Stimulated activated CD8-positive, alpha-beta memory T cell treated with anti-CD3 and anti-CD28 coated beads, Interleukin-4, amount 100 ng/mL, for 48 hours (primary cell): ENCODE measurements around the gene NDUFS7.

Source experiments
- DNase-seq: peaks from one replicate; pipeline ENCODE4 v3.0.0-alpha.2; 2020

NDUFS7 gene

DNA sequence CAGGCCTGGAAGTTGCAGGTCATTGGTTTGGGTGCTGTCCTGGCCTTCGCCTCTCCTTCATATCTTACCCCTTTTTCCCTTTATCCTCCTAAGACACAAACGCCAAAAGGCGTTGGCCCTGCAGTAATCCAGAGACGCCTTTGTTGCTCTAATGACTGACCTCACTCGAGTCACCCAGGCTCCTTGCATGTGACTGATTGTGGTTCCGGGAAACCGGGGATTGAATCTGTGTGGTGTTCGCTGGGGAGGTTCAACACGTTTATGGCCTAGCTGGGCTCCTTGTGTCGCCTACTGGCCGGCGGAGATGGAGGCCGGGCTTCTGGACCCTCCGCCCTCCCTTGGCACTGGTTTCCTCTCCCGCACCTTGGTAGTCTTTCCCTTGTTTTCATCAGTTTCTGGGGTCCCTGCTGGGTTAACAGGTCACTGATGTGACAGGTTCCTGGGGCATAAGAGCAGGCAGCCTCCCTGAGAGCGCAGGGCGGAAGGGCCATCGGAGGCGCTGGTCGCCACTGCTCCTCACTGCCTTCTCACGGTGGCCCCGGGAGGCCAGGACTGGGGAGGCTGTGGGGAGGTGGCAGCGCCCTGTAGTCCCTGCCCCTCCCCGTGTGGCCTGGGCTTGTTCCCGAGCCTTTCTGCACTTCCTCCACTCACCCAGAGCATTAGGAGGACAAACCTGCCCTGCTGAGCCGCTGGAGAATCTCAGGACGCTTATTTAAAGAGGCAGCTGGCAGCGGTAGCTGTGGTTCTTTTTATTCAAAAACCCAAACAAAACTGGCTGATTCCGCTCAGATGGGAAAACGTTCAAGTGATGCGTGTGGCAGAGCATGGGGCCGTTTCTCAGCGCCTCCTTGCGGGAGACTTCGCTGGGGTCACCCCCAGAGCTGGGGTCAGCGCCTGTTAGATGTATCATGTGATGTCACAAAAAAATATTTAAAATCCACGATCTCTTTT, 18.1 kb upstream of the NDUFS7 start:
- DNase-seq: no peak

DNA sequence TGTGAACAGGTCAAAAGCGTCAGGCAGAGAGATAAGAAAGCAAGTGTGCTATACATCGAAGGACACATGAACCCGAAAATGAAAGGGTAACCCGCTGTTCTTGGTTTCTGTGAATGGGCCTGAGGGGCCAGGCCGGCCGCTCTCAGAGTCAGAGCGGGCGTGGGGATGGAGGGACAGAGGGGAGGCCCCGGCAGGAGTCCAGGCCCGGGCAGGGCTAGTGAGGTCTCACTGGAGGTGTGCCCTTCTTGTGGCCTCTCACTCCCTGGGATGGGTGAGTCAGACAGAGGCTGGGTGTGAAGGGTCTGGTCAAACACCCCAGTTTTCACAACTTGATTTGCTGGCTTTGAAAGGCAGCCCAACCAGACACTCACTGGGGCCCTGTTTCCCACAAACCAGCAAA, 17.4 kb upstream of the NDUFS7 start:
- no peak for DNase-seq

DNA sequence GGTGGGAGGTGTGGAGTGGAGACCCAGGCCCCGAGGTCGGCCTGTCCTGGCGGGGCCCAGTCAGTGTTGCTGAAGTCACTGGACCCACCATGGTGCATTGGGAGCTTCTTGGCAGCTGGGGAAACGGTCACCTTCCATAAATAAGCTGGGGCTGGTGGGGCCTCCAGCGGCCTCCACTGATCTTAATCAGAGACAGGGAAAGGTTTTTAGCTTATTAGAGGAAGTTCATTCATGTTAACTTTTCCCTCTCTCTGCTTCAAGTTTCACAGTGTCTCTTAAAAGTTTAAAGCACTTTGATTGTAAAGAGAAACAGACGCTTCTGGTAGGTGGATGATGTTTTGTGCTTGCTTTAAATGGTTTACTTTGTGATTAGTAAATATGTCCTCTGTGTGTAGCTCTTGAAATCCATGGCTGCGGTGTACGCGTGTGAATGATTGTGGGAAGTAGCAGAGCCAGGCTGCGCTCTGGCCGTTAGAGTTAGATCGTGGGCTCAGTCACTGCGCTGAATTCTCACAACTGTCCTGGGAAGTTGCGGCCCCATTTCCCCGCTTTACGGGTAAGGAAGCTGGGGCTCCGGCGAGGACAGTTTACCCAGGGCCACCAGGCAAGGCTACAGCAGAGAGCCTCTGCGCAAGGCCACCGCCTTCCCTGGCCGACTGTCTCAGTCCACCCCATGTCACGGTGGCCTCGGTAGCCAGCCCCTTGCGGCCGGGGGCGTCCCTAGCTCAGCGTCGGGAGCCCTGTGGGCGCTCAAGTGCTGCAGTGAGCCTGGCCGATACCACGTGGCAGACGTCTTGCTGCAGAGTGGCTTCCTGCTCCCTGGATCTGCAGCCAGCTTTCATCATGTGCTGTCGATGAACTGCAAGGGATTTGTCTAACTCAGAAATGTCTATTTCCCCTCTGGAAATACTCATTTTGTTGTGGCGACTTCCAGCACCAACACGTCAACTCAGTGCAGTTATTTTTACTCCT, 16.5 kb upstream of the NDUFS7 start:
- DNase-seq: no peak

DNA sequence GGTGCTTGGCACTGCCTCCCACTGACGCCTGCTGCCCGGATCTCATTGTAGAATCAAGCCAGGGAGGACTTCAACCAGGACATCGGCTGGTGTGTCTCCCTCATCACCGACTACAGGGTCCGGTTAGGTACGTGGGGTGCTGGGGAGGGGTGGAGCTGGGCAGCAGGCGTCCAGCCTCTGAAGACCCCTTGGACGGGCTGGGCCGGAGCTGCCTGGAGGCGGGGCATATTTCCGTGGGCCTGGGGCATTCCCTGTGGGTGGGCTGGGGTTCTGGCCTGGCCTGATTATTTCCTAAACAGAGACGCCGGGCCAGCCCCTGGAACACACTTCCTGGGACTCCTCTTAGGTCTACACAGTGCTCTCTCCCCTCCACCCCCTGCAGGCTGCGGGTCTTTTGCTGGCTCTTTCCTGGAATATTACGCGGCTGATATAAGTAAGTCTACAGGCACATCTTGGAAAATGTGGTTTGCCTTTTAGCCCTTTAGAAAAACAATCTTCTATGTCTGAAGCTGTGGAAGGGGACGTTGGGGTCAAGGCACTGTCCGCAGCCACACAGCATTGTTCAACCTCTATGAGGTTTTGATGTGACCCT, 14.4 kb upstream of the NDUFS7 start:
- no peak for DNase-seq

DNA sequence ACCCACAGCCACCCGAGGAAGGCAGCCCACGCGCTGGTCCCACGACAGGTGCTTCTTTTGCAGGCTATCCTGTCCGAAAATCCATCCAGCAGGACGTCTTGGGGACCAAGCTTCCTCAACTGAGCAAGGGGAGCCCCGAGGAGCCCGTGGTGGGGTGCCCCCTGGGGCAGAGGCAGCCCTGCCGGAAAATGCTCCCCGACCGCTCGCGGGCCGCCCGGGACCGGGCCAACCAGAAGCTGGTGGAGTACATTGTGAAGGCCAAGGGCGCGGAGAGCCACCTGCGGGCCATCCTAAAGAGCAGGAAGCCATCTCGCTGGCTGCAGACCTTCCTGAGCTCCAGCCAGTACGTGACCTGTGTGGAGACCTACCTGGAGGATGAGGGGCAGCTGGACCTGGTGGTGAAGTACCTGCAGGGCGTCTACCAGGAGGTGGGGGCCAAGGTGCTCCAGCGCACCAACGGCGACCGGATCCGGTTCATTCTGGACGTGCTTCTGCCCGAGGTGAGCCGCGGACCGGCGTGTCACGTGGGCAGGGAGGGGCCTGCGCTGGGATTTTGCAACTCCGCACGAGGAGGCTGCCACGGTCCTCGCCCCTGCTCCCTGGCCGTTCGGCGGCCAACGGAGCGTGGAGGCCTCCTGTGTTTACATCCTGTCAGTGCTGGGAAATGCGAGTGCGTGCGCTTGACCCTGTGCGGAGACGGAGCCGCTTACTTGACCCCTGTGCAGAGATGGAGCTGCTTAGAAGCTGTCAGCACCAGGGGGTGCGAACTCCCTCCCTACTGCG, 12.9 kb upstream of the NDUFS7 start:
- DNase-seq: no peak

DNA sequence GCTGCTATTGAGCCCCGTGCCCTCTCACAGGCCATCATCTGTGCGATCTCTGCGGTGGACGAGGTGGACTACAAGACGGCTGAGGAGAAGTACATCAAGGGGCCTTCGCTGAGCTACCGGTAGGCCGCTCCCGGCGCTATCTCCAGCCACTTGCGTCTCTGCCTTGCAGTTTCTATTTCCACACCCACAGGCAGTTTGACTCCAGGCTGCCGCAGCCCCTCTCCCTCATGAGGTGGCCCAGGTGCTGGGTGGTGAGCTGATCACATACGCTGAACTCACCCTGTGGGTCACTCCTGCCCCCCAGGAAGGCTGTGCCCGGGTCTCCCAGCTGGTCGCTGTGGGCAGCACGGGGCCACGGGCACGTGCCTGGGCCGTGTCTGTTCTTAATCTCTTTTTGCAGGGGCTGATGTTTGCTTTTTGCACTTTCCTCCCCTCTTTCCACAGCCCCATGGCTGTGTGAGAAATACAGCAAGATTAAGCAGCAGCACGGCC, 10.6 kb upstream of the NDUFS7 start:
- DNase-seq: no peak

DNA sequence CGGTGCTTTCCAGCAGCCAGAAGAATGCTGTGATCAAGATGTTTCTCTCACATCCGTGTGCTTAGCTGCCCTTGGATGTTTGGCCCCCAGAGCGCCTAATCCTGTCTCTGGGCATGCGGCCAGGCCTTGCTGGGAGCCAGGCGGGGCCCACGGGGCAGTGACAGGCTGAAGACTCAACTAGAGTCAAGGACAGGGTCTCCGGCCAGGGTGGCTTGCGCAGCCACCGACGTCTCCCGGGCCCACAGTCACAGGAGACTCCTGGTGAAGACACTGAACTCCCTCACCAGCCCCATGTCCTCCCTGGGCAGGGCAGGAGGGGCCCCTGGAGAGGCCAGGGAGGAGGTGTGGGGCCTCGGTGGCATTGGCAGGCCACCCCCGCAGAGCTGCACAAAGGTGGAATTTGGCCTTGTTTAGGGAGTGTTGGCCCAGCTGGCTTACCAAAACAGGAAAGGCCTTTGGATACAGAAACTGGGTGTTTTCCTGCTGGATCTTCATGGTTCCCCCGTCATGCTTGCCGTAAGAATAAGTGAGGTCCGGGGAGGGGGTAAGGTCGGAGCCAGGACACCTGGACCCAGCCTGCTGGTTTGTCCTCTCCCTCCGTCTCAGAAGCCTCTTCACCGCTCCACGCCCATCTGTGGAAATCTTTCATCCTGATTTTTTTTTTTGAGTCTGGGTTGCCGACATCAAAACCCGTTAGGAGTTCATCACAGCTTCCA, 10.0 kb upstream of the NDUFS7 start:
- no peak for DNase-seq

DNA sequence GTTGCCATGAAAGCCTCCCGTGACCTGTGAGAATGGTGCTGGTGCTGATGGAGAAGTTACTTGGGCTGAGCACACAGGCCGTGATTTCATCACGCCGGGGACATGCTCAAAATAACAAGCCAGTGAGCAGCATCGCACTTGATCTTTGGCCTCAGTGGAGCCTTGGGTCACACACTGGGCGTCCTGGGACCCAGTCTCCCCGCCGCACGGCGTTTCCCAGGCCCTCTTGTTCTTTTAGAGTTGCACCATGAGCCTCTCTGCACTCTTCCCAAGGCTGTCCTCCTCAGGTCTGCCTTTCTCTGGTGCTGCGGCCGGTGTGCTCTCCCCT, 9.5 kb upstream of the NDUFS7 start:
- no peak for DNase-seq

DNA sequence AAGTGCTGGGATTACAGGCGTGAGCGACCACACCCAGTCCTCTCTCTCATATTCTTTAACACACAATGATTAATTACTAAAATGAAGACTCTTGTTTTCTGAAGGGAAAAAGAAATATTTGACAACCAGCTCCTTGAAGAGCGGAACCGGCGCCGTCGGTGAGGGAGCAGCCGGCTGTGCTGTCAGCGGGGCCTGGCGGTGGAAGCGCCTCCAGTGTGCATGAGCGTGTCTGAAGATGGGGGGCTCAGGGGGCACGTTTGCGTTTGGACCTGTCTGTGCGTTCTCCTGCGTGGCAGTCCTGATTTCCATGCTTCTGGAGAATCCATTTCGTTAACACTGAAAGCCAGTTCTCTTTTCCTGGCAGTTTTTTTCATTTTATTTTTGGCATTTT, 7.3 kb upstream of the NDUFS7 start:
- no peak for DNase-seq

DNA sequence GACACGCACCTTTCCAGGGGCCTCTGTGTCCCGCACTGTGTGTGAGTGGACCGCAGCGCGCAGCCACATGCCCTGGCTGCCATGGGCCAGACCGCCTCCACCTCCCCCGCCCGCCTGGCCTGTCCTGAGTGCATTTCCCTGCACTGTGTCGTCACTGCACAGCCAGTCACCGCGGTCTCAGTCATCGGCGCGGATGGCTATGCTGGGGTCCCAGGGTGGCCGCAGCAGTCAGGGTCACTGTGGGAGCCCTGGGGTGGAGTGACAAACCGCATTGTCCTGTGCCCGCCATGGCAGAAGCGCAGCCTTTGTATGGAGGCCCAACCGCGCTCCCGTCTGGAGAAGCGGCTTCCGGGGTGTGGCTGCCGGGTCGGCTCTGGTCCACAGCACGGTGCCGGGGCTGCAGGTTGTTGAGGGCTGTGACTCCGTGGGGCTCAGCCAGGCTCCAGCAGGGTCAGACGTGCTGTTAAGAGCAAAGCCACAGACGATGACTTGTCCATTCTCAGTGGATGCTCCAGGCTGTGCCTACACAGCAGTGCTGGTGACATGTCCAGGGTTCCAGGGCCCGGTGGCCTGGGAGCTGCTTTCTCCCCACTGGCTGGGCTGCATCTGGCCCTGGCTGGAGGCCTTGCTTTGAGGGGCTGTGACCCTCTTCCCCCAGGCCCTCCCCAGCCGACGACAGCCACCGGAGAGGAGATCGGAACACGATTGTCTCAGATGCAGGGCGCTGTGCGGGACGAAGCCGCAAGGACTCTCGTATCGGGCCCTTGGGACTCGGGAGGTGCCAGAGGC, 6.3 kb upstream of the NDUFS7 start:
- no peak for DNase-seq

DNA sequence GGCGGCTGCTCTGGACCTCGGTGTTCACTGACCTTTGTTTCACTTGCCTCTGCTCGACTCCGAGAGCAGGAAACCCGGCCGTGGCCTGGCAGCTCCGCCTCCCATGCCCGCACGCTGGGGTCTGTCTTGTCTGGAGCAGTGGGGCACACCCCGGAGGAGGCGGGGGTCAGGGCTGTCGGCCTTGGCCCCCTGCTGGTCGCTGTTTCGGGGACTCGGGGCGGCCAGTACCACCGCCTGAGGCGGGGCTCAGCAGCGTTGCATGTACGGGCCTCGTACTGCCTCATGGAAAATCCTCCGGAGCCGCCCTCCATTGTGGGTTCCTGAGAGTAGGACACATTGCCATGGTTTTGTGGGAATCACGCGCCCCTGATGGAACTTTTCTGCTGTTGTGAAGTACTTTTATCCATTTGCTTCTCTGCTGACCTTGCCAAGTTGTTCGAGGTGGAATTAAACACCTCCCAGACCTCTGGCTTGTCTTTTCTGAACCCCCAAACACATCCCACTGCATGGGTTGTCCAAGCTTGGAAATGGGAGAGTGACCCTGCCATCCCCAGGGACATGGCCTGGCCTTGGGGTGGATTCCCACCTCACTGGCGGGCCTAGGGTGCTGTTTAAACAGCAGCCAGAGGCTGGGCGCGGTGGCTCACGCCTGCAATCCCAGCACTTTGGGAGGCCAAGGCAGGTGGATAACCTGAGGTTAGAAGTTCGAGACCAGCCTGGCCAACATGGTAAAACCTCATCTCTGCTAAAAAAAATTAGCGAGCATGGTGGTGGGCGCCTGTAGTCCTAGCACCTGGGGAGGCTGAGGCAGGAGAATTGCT, 5.5 kb upstream of the NDUFS7 start:
- no peak for DNase-seq

DNA sequence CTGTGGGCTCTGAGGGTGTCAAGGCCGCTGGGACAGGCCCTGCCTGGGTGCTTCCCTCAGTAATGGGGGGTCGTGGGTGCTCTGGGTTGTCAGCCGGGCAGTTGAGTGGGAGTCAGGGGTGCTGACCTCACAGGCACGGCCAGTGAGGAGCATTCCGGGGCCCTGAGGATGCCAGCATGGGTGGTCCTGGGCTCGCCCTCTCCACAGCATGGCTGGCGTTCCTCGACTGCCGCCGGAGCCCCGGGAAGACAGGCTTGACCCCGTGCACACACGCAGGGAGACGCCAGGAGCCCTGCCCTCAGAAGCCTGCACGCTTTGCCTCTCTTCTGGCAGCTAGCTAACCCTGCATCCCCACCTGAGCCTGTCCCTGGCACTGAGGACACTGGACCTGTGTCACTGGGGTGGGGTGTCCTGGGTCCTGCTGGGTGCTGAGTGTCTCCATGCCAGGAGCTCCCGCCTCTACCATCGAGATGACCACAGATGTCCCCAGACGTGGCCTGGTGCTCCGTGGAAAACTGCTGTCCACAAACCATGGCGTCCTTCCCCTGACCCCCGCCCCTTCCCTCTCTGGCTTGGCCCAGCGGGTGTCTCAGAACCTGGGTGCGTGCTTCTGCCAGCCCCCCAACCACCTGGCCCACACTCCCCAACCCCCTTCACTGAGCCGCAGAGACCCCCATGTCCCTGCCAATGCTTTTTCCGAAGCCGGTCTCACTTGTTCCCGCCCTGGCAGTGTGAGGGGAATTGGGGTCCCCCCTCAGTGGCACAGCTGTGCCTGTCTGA, 4.4 kb upstream of the NDUFS7 start:
- DNase-seq: no peak

DNA sequence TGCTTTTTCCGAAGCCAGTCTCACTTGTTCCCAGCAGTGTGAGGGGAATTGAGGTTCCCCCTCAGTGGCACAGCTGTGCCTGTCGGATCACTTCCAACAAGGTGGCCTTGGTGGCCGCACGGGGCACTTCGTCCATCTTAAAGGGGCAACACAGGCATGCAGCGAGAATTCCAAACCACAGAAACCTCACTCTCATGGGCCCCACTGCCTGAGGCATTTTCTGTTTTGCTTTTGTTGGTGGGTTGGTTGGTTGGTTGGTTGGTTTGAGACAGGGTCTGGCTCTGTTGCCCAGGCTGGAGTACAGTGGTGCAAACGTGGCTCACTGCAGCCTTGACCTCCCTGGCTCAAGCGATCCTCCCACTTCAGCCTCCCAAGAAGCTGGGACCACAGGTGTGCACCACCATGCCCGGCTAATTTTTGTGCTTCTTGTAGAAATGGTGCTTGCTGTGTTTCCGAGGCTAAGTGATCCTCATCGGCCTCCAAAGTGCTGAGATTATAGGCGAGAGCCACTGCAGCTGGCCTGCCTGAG, 3.7 kb upstream of the NDUFS7 start:
- no peak for DNase-seq

DNA sequence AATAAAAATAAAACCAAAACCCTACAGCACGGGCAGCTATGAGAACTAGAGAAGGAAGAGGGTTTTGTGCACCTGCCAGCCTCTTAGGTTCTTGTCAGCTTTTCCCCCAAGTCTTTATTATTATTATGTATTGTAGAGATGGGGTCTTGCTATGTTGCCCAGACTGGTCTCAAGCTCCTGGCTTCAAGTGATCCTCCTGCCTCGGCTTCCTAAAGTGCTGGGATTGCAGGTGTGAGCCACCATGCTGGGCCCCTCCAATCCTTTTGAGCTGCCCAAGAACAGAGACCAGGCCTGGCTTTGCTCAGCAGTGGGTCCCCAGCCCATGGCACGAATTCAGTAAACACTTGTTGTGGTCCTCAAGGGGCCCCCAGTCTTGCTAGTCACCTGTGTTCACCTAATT, 1.5 kb upstream of the NDUFS7 start:
- no peak for DNase-seq

DNA sequence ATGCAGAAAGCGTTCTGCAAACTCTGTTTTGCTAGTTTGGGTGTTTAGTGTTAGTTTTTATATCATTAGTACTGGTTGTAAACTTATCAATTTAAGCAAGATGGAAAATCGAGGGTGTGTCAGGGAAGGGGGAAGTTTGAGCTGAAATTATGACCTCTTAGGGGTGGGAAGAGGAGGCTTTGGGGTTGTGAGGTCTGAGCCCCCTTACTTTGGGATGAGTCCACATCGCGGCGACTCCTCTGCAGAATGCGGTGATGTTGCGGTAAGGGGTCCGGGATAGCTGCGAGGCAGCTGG, 743 bp upstream of the NDUFS7 start:
- DNase-seq: no peak

DNA sequence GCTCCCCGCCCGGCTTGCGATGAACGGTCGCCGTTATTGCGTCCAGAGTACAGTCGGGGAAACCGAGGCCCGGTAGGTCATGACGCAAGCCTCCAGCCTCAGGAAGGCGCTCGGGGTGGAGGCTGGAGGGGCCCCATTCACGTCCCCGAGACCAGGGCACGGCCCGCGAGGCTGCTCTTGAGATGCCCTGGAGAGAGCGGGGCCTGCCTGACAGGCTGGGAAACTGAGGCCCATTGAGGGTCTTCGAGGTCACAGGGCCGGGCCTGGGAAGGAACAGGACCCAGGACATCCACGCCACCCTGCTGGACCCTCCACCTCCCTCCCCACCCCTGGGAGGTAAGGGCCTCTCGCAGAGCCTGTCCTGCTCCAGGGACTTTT, 367 bp downstream of the NDUFS7 start:
- DNase-seq: no peak

DNA sequence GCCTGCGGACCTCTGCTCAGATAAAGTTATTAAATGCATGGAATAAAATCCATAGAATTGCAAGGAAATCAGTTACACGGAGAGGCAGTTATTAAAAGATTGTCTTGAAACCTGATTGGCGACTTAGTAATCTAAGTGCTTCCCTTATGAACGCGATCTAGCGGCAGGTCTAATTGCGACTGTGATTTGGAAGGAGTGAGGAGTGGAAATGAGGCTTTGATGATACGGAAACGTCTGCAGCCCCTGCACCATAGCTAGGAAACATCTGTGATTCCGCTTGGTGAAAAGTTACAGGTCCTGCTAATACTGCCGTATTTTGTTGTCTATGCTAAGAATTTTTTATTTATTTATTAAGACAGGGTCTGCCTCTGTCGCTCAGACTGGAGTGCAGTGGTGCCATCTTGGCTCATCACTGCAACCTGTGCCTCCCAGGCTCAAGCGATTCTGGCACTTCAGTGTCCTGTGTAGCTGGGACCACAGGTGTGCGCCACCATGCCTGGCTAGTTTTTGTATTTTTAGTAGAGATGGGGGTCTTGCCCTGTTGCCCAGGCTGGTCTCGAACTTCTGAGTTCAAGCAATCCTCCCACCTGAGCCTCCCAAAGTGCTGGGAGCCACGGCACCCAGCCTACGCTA, 887 bp downstream of the NDUFS7 start:
- no peak for DNase-seq

DNA sequence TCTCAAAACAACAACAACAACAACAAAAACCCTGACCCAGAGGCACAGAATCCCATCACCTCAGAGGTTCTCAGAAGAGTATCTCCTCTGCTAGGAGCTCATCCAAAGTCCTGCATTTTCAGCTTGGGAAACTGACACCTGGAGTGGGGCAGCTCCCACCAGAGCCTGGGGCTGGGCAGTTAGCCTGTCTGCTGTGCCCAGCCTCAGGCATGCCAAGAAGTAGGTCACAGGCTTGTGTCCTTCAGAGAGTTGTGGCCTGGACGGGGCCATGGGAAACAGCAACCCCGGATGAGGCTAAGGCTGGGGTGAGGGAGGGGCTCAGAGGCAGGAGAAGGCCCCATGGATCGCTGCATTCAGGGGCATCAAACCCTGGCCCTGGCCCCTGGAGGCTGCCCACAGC, 2.1 kb downstream of the NDUFS7 start:
- no peak for DNase-seq
